ENCODE results near the gene HOOK1. TPM values are rescaled to one million over a fixed set of nuclear protein-coding genes. Genes with fewer than 3 reads are reported as not detected.
A peak's percentile ranks its signal among the peaks of the same experiment; 100 is the strongest.

The HOOK1 gene
- total RNA-seq, 8 experiments from 2014 or later, result 0.31 to 17.6 (median 9.4) TPM

GRCh38 chr1:59879574-59879973 is 64.8 kb downstream of the HOOK1 start:
- Histone ChIP-seq H3K27ac (no peak overlapping the region), H3K4me1 (replicated peaks in 1 of 2) (no peaks in the 10 kb centered on the region), H3K4me3 (no peak overlapping the region)
- peak in 4 of 8 experiments; percentile 49 to 89 (median 79) for ATAC-seq (replicated peaks in 6 of 8)
- 18 to 61% (median 38%) methylated on average over 2 to 5 of the region's 5 CpGs; no CpG with 5 or more reads in 1 of the 10 experiments for WGBS, 10 experiments
- in situ Hi-C loops (cut with MboI; ENCODE audit: low pct_unique_long_range_greater_than_20kb in 2 of 9, low sequenced_read_pairs in 9 of 9, unreplicated experiment in 9 of 9), result no loop called here

- WGBS, 10 experiments, result 18 to 100% (median 82%) methylated on average over 2 to 3 of the region's 3 CpGs
- in situ Hi-C loops (cut with MboI; ENCODE audit: low pct_unique_long_range_greater_than_20kb in 2 of 9, low sequenced_read_pairs in 9 of 9, unreplicated experiment in 9 of 9), result no loop called here
- Histone ChIP-seq H3K4me3 (no peak overlapping the region), H3K4me1 (replicated peaks in 1 of 2) (no peaks in the 10 kb centered on the region), H3K27ac (no peak overlapping the region)
- ATAC-seq (replicated peaks in 6 of 8), result no peak
Measured at GRCh38 chr1:59879996-59880505, 65.3 kb downstream of the HOOK1 start.

GRCh38 chr1:59880735-59881134 is 66.0 kb downstream of the HOOK1 start:
- no peak for ATAC-seq (replicated peaks in 6 of 8)
- in situ Hi-C loops (cut with MboI; ENCODE audit: low pct_unique_long_range_greater_than_20kb in 2 of 9, low sequenced_read_pairs in 9 of 9, unreplicated experiment in 9 of 9), result no loop called here
- Histone ChIP-seq H3K4me1 (replicated peaks in 1 of 2) (no peaks in the 10 kb centered on the region), H3K4me3 (no peak overlapping the region), H3K27ac (no peak overlapping the region)
- 58 to 100% (median 95%) methylated on average over 1 to 2 of the region's 2 CpGs; no CpG with 5 or more reads in 3 of the 10 experiments for WGBS, 10 experiments

- in situ Hi-C loops (cut with MboI; ENCODE audit: low pct_unique_long_range_greater_than_20kb in 2 of 9, low sequenced_read_pairs in 9 of 9, unreplicated experiment in 9 of 9), result no loop called here
- no peak for ATAC-seq (replicated peaks in 6 of 8)
- H3K4me1 ChIP-seq (replicated peaks in 1 of 2), result no peaks in the 10 kb centered on the region
- no peak overlapping the region for H3K4me3 ChIP-seq
- 0 to 68% (median 49%) methylated on average over 1 to 3 of the region's 3 CpGs; no CpG with 5 or more reads in 2 of the 10 experiments for WGBS, 10 experiments
- H3K27ac ChIP-seq, result no peak overlapping the region
Measured at GRCh38 chr1:59885160-59885832, 70.5 kb downstream of the HOOK1 start.

- H3K4me1 ChIP-seq (replicated peaks in 1 of 2), result no peaks in the 10 kb centered on the region
- ATAC-seq (replicated peaks in 6 of 8), result no peak
- in situ Hi-C loops (cut with MboI; ENCODE audit: low pct_unique_long_range_greater_than_20kb in 2 of 9, low sequenced_read_pairs in 9 of 9, unreplicated experiment in 9 of 9), result no loop called here
- no peak overlapping the region for H3K4me3 ChIP-seq
- H3K27ac ChIP-seq, result no peak overlapping the region
- WGBS, 10 experiments, result 29 to 95% (median 85%) methylated on average over 1 to 7 of the region's 7 CpGs
Measured at GRCh38 chr1:59892841-59893811, 78.4 kb downstream of the HOOK1 start.

- 14 to 100% (median 65%) methylated on average over 1 to 2 of the region's 2 CpGs; no CpG with 5 or more reads in 2 of the 10 experiments for WGBS, 10 experiments
- Histone ChIP-seq H3K4me3 (no peak overlapping the region), H3K4me1 (replicated peaks in 1 of 2) (no peaks in the 10 kb centered on the region), H3K27ac (no peak overlapping the region)
- in situ Hi-C loops (cut with MboI; ENCODE audit: low pct_unique_long_range_greater_than_20kb in 2 of 9, low sequenced_read_pairs in 9 of 9, unreplicated experiment in 9 of 9), result no loop called here
- ATAC-seq (replicated peaks in 6 of 8), result no peak
Measured at GRCh38 chr1:59897165-59897564, 82.4 kb downstream of the HOOK1 start.

- H3K4me1 ChIP-seq (replicated peaks in 1 of 2), result no peaks in the 10 kb centered on the region
- H3K4me3 ChIP-seq, result no peak overlapping the region
- ATAC-seq (replicated peaks in 6 of 8), result no peak
- no peak overlapping the region for H3K27ac ChIP-seq
- in situ Hi-C loops (cut with MboI; ENCODE audit: low pct_unique_long_range_greater_than_20kb in 2 of 9, low sequenced_read_pairs in 9 of 9, unreplicated experiment in 9 of 9), result no loop called here
- 0 to 88% (median 72%) methylated on average over 1 to 3 of the region's 3 CpGs; no CpG with 5 or more reads in 1 of the 10 experiments for WGBS, 10 experiments
Measured at GRCh38 chr1:59898927-59899326, 84.2 kb downstream of the HOOK1 start.

GRCh38 chr1:59900640-59901039 is 85.9 kb downstream of the HOOK1 start:
- ATAC-seq (replicated peaks in 6 of 8), result peak in 1 of 8 experiments; percentile 27
- Histone ChIP-seq H3K27ac (no peak overlapping the region), H3K4me3 (no peak overlapping the region), H3K4me1 (replicated peaks in 1 of 2) (peaks cover 0 to 3% of the 10 kb centered on the region in 2 donors)
- in situ Hi-C loops (cut with MboI; ENCODE audit: low pct_unique_long_range_greater_than_20kb in 2 of 9, low sequenced_read_pairs in 9 of 9, unreplicated experiment in 9 of 9), result no loop called here
- 67 to 90% (median 80%) methylated on average over 1 to 2 of the region's 2 CpGs; no CpG with 5 or more reads in 5 of the 10 experiments for WGBS, 10 experiments

- no peak for ATAC-seq (replicated peaks in 6 of 8)
- in situ Hi-C loops (cut with MboI; ENCODE audit: low pct_unique_long_range_greater_than_20kb in 2 of 9, low sequenced_read_pairs in 9 of 9, unreplicated experiment in 9 of 9), result no loop called here
- Histone ChIP-seq H3K4me1 (replicated peaks in 1 of 2) (peaks cover 0 to 3% of the 10 kb centered on the region in 2 donors), H3K4me3 (no peak overlapping the region), H3K27ac (no peak overlapping the region)
- WGBS, 10 experiments, result 0 to 100% (median 85%) methylated on average over 1 of the region's 1 CpG; no CpG with 5 or more reads in 3 of the 10 experiments
Measured at GRCh38 chr1:59901770-59902388, 87.1 kb downstream of the HOOK1 start.

- no peak overlapping the region for H3K4me3 ChIP-seq
- WGBS, 10 experiments, result 19 to 86% (median 58%) methylated on average over 3 to 9 of the region's 9 CpGs
Measured at GRCh38 chr1:59903141-59903754, 88.5 kb downstream of the HOOK1 start.

GRCh38 chr1:59906931-59907330 is 92.2 kb downstream of the HOOK1 start:
- Histone ChIP-seq H3K27ac (no peak overlapping the region), H3K4me3 (no peak overlapping the region), H3K4me1 (replicated peaks in 1 of 2) (peaks cover 0 to 9% of the 10 kb centered on the region in 2 donors)
- in situ Hi-C loops (cut with MboI; ENCODE audit: low pct_unique_long_range_greater_than_20kb in 2 of 9, low sequenced_read_pairs in 9 of 9, unreplicated experiment in 9 of 9), result no loop called here
- ATAC-seq (replicated peaks in 6 of 8), result no peak
- 0 to 100% (median 57%) methylated on average over 1 to 2 of the region's 2 CpGs; no CpG with 5 or more reads in 3 of the 10 experiments for WGBS, 10 experiments

More at GRCh38 chr1:59903141-59903754, 88.5 kb downstream of the HOOK1 start:
- in situ Hi-C loops (cut with MboI; ENCODE audit: low pct_unique_long_range_greater_than_20kb in 2 of 9, low sequenced_read_pairs in 9 of 9, unreplicated experiment in 9 of 9), result no loop called here
- ATAC-seq (replicated peaks in 6 of 8), result peak in 4 of 8 experiments; percentile 50 to 76 (median 64)
- H3K4me1 ChIP-seq (replicated peaks in 1 of 2), result peaks cover 0 to 3% of the 10 kb centered on the region in 2 donors
- H3K27ac ChIP-seq, result no peak overlapping the region

GRCh38 chr1:59908084-59908483 is 93.3 kb downstream of the HOOK1 start:
- H3K27ac ChIP-seq, result no peak overlapping the region
- in situ Hi-C loops (cut with MboI; ENCODE audit: low pct_unique_long_range_greater_than_20kb in 2 of 9, low sequenced_read_pairs in 9 of 9, unreplicated experiment in 9 of 9), result no loop called here
- no peak overlapping the region for H3K4me3 ChIP-seq
- no peak for ATAC-seq (replicated peaks in 6 of 8)
- WGBS, 10 experiments, result 0 to 100% (median 63%) methylated on average over 1 to 2 of the region's 2 CpGs; no CpG with 5 or more reads in 2 of the 10 experiments
- peaks cover 0 to 9% of the 10 kb centered on the region in 2 donors for H3K4me1 ChIP-seq (replicated peaks in 1 of 2)

Measured in motor neuron (in vitro differentiated cells).